Panc1 (cell line): ENCODE data around the gene PRSS33. TPM values are rescaled to one million over a fixed set of nuclear protein-coding genes. Genes with fewer than 3 reads are reported as not detected.

ENCODE experiments used
- ATAC-seq: fragments of 200-7000 bp; cut with Tn5 transposase; 2 replicates; pipeline ENCODE4 v1.9.1; 2020; ENCODE audit warnings: mild to moderate bottlenecking, moderate library complexity
- BruUV-seq: library from RNA; stranded (reverse); fragments of 400-500 nt; replicated peaks from 2 replicates; lab custom pipeline; 2021; lab: Mats Ljungman, UMichigan
- CTCF ChIA-PET: fragments of 300-600 bp; sonication (Branson Sonifier 250); formaldehyde crosslinking; loops from one replicate; lab custom pipeline; 2022; ENCODE audit warnings: antibody characterized with exemption; lab: Charles Lee
- POLR2A ChIA-PET: fragments of 300-600 bp; sonication (Branson Sonifier 250); formaldehyde crosslinking; loops from one replicate; lab custom pipeline; 2022; ENCODE audit warnings: antibody characterized with exemption; lab: Charles Lee
- DNase-seq: peaks from one replicate; pipeline ENCODE4 v3.0.0-alpha.2; 2010; ENCODE audit warnings: low read depth, low spot score
- H3K27ac ChIP-seq: 2 replicates; pipeline ENCODE4 v1.5.1; 2011; ENCODE audit warnings: mild to moderate bottlenecking, low read length, inconsistent platforms
- H3K27me3 ChIP-seq: fragments of 200-500 bp; sonication (Bioruptor generic); 2 replicates; pipeline ENCODE4 v1.6.0; 2014; ENCODE audit warnings: low read length, inconsistent platforms; ENCODE audit not compliant: control insufficient read depth, insufficient read depth
- H3K36me3 ChIP-seq: fragments of 200-500 bp; sonication (Bioruptor generic); 2 replicates; pipeline ENCODE4 v1.5.1; 2014; ENCODE audit warnings: inconsistent platforms, mild to moderate bottlenecking, low read length, moderate library complexity; ENCODE audit not compliant: control insufficient read depth, insufficient read depth
- H3K4me1 ChIP-seq: 2 replicates; pipeline ENCODE4 v1.5.1; 2011; ENCODE audit warnings: inconsistent platforms, mild to moderate bottlenecking, low read length, moderate library complexity; ENCODE audit not compliant: control insufficient read depth, insufficient read depth
- H3K4me3 ChIP-seq, 2 experiments: 2 replicates each; pipeline ENCODE4 v1.5.1; 2011 to 2012; ENCODE audit warnings: low read depth in 2 of 2, low read length in 2 of 2, mild to moderate bottlenecking in 2 of 2, inconsistent platforms in 1 of 2, moderate library complexity in 1 of 2
- H3K9me3 ChIP-seq: fragments of 200-500 bp; sonication (Bioruptor generic); 2 replicates; pipeline ENCODE4 v1.5.1; 2014; ENCODE audit warnings: low read depth, mild to moderate bottlenecking, inconsistent platforms, low read length, moderate library complexity; ENCODE audit not compliant: control insufficient read depth, insufficient read depth
- POLR2AphosphoS5 ChIP-seq: IDR thresholded peaks from 2 replicates; pipeline ENCODE4 v1.6.1; 2012; ENCODE audit warnings: mild to moderate bottlenecking, low read depth, low read length, moderate library complexity
- SIN3A ChIP-seq: IDR thresholded peaks from 2 replicates; pipeline ENCODE4 v1.6.1; 2012; ENCODE audit warnings: low read depth, mild to moderate bottlenecking, low read length, moderate library complexity, borderline replicate concordance; ENCODE audit not compliant: insufficient read depth
- TCF7L2 ChIP-seq: IDR thresholded peaks from 2 replicates; pipeline ENCODE4 v1.6.1; 2011; ENCODE audit warnings: mild to moderate bottlenecking, low read depth, low read length, inconsistent platforms
- in situ Hi-C: cut with HindIII; loops from 2 replicates; pipeline ENCODE4 v1.10.0; 2016; ENCODE audit warnings: low sequenced_read_pairs, low pct_unique_long_range_greater_than_20kb
- intact Hi-C: fragments of 100-400 bp; cut with micrococcal nuclease; formaldehyde crosslinking; loops from one replicate; pipeline ENCODE4 v1.10.0; 2022; ENCODE audit not compliant: unreplicated experiment
- total RNA-seq: library from RNA; stranded (reverse); gene quantifications from one replicate; pipeline ENCODE4 v1.2.1, GENCODE V29; 2021; ENCODE audit not compliant: unreplicated experiment
- TF ChIP-seq, protein P1 (sequence below), 2 experiments: IDR thresholded peaks; 2 replicates each; pipeline ENCODE4 v1.6.1; 2011 to 2012; ENCODE audit warnings: low read depth in 2 of 2, control low read depth in 1 of 2, low read length in 1 of 2, mild to moderate bottlenecking in 1 of 2, moderate library complexity in 1 of 2; ENCODE audit not compliant: insufficient read depth in 1 of 2
- TF ChIP-seq, protein P2 (sequence below): fragments of 450-650 bp; IDR thresholded peaks from 2 replicates; pipeline ENCODE4 v1.5.1; 2017; ENCODE audit warnings: mild to moderate bottlenecking

PRSS33 gene
- total RNA-seq, 1 experiment from 2014 or later, result 0.59 TPM

DNA sequence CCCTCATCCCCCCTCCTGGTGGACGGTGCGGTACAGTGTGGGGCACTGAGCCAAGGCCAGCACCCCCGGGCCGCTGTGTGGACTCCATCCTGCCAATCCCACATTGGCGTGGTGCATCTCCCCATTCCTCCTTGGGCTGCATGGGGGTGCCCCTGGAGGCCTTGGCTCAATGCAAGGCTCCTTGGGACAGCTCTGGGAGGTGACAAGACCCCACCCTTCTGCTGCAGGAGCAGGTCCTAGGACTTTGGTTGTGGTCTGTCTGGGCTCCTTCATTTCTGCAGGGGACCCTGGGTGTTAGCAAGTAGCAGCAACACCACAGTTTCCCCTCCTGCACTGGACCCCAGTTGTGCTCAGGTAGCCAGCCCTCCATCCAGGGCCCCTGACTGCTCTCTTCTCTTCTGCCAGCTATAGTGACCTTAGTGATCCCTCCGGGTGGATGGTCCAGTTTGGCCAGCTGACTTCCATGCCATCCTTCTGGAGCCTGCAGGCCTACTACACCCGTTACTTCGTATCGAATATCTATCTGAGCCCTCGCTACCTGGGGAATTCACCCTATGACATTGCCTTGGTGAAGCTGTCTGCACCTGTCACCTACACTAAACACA, 31.0 kb upstream of the PRSS33 start:
- ChIA-PET POLR2A (no interaction called here), CTCF (no interaction called here)
- BruUV-seq, result no TSS peak
- in situ Hi-C loops, result no loop called here
- DNase-seq, result no peak
- no peak for ATAC-seq
- Histone ChIP-seq H3K36me3 (no peaks in the 10 kb centered on the region), H3K27ac (no peak overlapping the region), H3K4me1 (peaks cover 24% of the 10 kb centered on the region), H3K27me3 (no peaks in the 10 kb centered on the region), H3K4me3 (no peak overlapping the region), H3K9me3 (no peaks in the 10 kb centered on the region)
- TF ChIP-seq SIN3A (no peak), TCF7L2 (no peak), POLR2AphosphoS5 (no peak)
- TF ChIP-seq, protein P1, sequence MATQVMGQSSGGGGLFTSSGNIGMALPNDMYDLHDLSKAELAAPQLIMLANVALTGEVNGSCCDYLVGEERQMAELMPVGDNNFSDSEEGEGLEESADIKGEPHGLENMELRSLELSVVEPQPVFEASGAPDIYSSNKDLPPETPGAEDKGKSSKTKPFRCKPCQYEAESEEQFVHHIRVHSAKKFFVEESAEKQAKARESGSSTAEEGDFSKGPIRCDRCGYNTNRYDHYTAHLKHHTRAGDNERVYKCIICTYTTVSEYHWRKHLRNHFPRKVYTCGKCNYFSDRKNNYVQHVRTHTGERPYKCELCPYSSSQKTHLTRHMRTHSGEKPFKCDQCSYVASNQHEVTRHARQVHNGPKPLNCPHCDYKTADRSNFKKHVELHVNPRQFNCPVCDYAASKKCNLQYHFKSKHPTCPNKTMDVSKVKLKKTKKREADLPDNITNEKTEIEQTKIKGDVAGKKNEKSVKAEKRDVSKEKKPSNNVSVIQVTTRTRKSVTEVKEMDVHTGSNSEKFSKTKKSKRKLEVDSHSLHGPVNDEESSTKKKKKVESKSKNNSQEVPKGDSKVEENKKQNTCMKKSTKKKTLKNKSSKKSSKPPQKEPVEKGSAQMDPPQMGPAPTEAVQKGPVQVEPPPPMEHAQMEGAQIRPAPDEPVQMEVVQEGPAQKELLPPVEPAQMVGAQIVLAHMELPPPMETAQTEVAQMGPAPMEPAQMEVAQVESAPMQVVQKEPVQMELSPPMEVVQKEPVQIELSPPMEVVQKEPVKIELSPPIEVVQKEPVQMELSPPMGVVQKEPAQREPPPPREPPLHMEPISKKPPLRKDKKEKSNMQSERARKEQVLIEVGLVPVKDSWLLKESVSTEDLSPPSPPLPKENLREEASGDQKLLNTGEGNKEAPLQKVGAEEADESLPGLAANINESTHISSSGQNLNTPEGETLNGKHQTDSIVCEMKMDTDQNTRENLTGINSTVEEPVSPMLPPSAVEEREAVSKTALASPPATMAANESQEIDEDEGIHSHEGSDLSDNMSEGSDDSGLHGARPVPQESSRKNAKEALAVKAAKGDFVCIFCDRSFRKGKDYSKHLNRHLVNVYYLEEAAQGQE (IDR thresholded peaks at IDR 0.05; ENCODE audit: insufficient read depth in 1 of 2, low read depth in 2 of 2, low read length in 1 of 2), result no peak
- TF ChIP-seq, protein P2, sequence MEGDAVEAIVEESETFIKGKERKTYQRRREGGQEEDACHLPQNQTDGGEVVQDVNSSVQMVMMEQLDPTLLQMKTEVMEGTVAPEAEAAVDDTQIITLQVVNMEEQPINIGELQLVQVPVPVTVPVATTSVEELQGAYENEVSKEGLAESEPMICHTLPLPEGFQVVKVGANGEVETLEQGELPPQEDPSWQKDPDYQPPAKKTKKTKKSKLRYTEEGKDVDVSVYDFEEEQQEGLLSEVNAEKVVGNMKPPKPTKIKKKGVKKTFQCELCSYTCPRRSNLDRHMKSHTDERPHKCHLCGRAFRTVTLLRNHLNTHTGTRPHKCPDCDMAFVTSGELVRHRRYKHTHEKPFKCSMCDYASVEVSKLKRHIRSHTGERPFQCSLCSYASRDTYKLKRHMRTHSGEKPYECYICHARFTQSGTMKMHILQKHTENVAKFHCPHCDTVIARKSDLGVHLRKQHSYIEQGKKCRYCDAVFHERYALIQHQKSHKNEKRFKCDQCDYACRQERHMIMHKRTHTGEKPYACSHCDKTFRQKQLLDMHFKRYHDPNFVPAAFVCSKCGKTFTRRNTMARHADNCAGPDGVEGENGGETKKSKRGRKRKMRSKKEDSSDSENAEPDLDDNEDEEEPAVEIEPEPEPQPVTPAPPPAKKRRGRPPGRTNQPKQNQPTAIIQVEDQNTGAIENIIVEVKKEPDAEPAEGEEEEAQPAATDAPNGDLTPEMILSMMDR, result no peak
- intact Hi-C loops, result no loop called here

DNA sequence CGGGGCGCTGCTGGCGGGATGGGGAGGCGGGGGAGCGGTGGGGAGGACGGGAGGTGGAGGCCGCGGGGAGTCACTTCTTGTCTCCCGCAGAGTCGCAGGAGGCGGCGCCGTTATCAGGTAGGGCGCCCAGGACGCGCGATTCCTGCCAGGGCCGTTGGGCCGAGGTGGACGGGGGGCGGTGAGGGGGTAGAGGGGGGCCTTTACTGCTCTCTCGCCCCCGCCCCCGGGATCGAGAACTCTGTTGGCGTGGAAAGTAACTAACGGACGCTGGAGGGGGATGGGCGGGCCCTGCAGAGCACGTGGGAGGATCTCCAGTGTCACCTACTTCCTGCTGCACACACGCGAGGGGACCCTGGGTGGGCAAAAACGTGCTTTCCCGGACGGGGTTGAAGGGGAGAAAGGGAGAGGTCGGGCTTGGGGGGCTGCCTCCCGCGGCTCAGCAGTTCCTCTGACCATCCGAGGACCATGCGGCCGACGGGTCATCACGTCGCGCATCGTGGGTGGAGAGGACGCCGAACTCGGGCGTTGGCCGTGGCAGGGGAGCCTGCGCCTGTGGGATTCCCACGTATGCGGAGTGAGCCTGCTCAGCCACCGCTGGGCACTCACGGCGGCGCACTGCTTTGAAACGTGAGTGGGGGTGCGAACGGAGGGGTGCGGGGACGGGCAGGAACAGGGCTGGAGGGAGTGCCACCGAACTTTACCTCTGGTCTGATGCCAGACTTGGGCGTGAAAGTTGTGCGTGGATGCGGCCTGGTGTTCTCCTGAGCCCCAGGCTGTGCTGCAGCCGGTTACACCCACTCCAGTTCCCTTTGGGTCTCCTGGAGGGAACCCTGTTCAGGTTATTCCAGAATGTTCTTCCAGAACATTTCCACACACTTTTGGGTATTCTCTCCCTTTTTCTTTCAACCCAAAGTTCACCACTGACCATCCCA, 30.2 kb upstream of the PRSS33 start:
- Histone ChIP-seq H3K4me1 (peaks cover 21% of the 10 kb centered on the region), H3K27ac (no peak overlapping the region), H3K27me3 (no peaks in the 10 kb centered on the region), H3K4me3 (no peak overlapping the region), H3K9me3 (no peaks in the 10 kb centered on the region), H3K36me3 (no peaks in the 10 kb centered on the region)
- ChIA-PET POLR2A (no interaction called here), CTCF (no interaction called here)
- in situ Hi-C loops (no loop called here), intact Hi-C loops (no loop called here)
- TF ChIP-seq TCF7L2, result no peak
- ATAC-seq, result no peak
- no peak for DNase-seq
- BruUV-seq, result no TSS peak
